ENCODE measurements around the gene GRIN2A. TPM values are rescaled to one million over a fixed set of nuclear protein-coding genes. Genes with fewer than 3 reads are reported as not detected.

The GRIN2A gene
- total and polyA plus RNA-seq, 2 experiments from 2014 or later: 0.05 to 1.6 TPM

DNA sequence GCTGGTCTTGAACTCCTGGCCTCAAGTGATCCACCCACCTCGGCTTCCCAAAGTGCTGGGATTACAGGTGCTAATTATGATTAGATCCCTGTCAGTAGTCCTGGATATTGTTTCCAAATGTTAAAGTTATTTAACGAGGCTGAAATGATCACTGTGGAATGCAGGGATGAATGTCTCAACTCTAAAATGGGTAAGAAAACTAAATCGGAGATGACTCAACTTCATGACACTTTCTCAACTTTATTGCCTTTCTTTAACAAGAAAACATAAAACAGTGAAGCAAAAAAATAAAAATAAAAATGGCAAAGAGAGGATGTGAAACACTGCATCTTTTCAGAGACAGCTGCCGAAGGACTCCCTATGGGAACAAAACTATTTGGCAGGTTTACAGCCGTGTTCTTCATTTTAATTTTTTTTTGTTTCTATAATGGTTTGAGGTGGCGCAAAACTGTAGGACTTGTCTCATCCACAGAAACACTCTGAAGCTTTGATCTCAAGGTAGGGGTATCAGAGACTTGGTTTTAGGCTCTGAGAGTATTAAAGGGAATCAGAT, 382.0 kb downstream of the GRIN2A start:
- Histone ChIP-seq H3K4me1 (ENCODE audit: insufficient read depth) (no peaks in the 10 kb centered on the region), H3K4me2 (no peak overlapping the region), H3K4me3 (no peak overlapping the region), H3K79me2 (no peaks in the 10 kb centered on the region), H3K9me3 (ENCODE audit: low read depth) (no peaks in the 10 kb centered on the region), H3K9me2 (replicated peaks; ENCODE audit: insufficient read depth) (no peaks in the 10 kb centered on the region), H4K20me1 (ENCODE audit: insufficient read depth, poor library complexity, severe bottlenecking) (no peaks in the 10 kb centered on the region), H2AFZ (no peak overlapping the region), H3K27ac (no peak overlapping the region), H3K36me3 (replicated peaks; ENCODE audit: insufficient read depth, low read depth) (no peaks in the 10 kb centered on the region), H3K27me3 (no peaks in the 10 kb centered on the region)
- WGBS (ENCODE audit: low lambda C conversion rate, missing lambda C conversion rate): 77% methylated on average over 6 of the region's 6 CpGs
- DNase-seq (ENCODE audit: low spot score): no peak
- no peak for TF ChIP-seq CTCF (IDR thresholded peaks at IDR 0.05; ENCODE audit: poor library complexity)
- no peak for TF ChIP-seq EZH2 (IDR thresholded peaks at IDR 0.05; ENCODE audit: borderline replicate concordance)
- no peak for TF ChIP-seq EZH2phosphoT487 (IDR thresholded peaks at IDR 0.05; ENCODE audit: low read depth, severe bottlenecking, unreplicated experiment)

DNA sequence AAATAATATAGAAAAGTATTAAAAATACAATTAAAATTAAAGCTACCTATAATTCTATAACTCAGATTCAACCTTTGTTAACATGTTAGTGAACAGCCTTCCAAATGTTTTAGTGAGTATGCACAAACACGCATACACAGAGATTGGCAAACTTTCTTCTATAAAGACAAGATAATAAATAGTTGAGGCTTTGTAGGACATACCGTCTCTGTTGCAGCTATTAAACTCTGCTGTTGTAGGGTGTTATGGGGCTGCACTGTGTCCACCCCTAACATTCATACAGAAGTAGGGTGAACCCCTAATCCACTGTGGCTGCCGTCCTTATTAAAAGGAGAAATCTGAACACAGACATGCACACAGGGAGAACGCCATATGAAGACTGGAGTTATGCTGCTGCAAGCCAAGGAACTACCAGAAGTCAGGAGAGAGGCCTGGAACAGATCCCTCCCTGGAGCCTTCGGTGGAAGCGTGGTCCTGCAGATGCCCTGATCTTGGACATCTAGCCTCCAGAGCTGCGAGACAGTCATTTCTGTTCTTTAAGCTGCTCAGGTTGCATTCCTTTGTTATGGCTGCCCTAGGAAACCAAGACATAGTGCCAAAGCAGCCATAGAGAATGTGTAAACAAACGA, 383.2 kb downstream of the GRIN2A start:
- WGBS (ENCODE audit: low lambda C conversion rate, missing lambda C conversion rate): 87% methylated on average over 8 of the region's 8 CpGs
- Histone ChIP-seq H3K9me3 (ENCODE audit: low read depth) (no peaks in the 10 kb centered on the region), H3K4me2 (no peak overlapping the region), H4K20me1 (ENCODE audit: insufficient read depth, poor library complexity, severe bottlenecking) (no peaks in the 10 kb centered on the region), H3K9me2 (replicated peaks; ENCODE audit: insufficient read depth) (no peaks in the 10 kb centered on the region), H3K4me3 (no peak overlapping the region), H3K4me1 (ENCODE audit: insufficient read depth) (no peaks in the 10 kb centered on the region), H2AFZ (no peak overlapping the region), H3K27me3 (no peaks in the 10 kb centered on the region), H3K36me3 (replicated peaks; ENCODE audit: insufficient read depth, low read depth) (no peaks in the 10 kb centered on the region), H3K79me2 (no peaks in the 10 kb centered on the region), H3K27ac (no peak overlapping the region)
- no peak for TF ChIP-seq EZH2 (IDR thresholded peaks at IDR 0.05; ENCODE audit: borderline replicate concordance)
- TF ChIP-seq EZH2phosphoT487 (IDR thresholded peaks at IDR 0.05; ENCODE audit: low read depth, severe bottlenecking, unreplicated experiment): no peak
- no peak for TF ChIP-seq CTCF (IDR thresholded peaks at IDR 0.05; ENCODE audit: poor library complexity)
- no peak for DNase-seq (ENCODE audit: low spot score)

DNA sequence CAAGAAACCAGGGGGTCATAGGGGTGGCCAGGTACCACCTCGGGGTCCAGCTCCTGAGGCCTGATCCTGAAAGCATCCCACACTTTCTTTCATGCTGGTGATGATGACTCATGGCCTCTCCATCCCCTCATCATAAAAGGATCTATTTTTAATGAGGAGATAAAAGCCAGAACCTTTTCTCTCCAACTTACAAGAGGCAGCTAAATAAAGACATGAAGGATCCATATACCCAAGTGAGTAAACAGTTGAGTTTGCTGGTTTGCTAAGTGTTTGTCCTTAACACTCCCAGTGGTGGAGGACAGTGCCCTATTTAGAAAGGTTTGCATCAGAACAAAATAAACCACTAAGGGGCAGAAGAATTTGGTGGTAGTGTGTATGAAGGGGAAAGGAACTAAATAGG, 383.8 kb downstream of the GRIN2A start:
- DNase-seq (ENCODE audit: low spot score): no peak
- Histone ChIP-seq H3K9me3 (ENCODE audit: low read depth) (no peaks in the 10 kb centered on the region), H3K4me3 (no peak overlapping the region), H4K20me1 (ENCODE audit: insufficient read depth, poor library complexity, severe bottlenecking) (no peaks in the 10 kb centered on the region), H2AFZ (no peak overlapping the region), H3K9me2 (replicated peaks; ENCODE audit: insufficient read depth) (no peaks in the 10 kb centered on the region), H3K79me2 (no peaks in the 10 kb centered on the region), H3K4me2 (no peak overlapping the region), H3K4me1 (ENCODE audit: insufficient read depth) (no peaks in the 10 kb centered on the region), H3K27ac (no peak overlapping the region), H3K27me3 (no peaks in the 10 kb centered on the region), H3K36me3 (replicated peaks; ENCODE audit: insufficient read depth, low read depth) (no peaks in the 10 kb centered on the region)
- 69% methylated on average over 1 of the region's 1 CpG for WGBS (ENCODE audit: low lambda C conversion rate, missing lambda C conversion rate)
- TF ChIP-seq CTCF (IDR thresholded peaks at IDR 0.05; ENCODE audit: poor library complexity): no peak
- TF ChIP-seq EZH2phosphoT487 (IDR thresholded peaks at IDR 0.05; ENCODE audit: low read depth, severe bottlenecking, unreplicated experiment): no peak
- no peak for TF ChIP-seq EZH2 (IDR thresholded peaks at IDR 0.05; ENCODE audit: borderline replicate concordance)

Measured in hepatocyte (in vitro differentiated cells).